ENCODE results near the gene SGSM2.

The SGSM2 gene

GRCh38 chr17:2364763-2365116 is 27.4 kb downstream of the SGSM2 start:
- no peak for TF ChIP-seq CTCF (IDR thresholded peaks at IDR 0.05; ENCODE audit: insufficient read depth, low read length, poor library complexity, severe bottlenecking)
- DNase-seq (ENCODE audit: extremely low read depth, insufficient read length), result no peak
- Histone ChIP-seq H3K27me3 (replicated peaks; ENCODE audit: control insufficient read depth, insufficient read depth, low read length) (no peaks in the 10 kb centered on the region), H3K4me3 (replicated peaks; ENCODE audit: low read depth, low read length) (no peak overlapping the region), H3K36me3 (ENCODE audit: control insufficient read depth, insufficient read depth, low read length) (peaks cover 6% of the 10 kb centered on the region)

- TF ChIP-seq CTCF (IDR thresholded peaks at IDR 0.05; ENCODE audit: insufficient read depth, low read length, poor library complexity, severe bottlenecking), result no peak
- no peak overlapping the region for H3K4me3 ChIP-seq (replicated peaks; ENCODE audit: low read depth, low read length)
- H3K36me3 ChIP-seq (ENCODE audit: control insufficient read depth, insufficient read depth, low read length), result peaks cover 6% of the 10 kb centered on the region
- H3K27me3 ChIP-seq (replicated peaks; ENCODE audit: control insufficient read depth, insufficient read depth, low read length), result no peaks in the 10 kb centered on the region
- DNase-seq (ENCODE audit: extremely low read depth, insufficient read length), result no peak
These were observed 27.8 kb downstream of the SGSM2 start for GRCh38 chr17:2365132-2365531.

- no peaks in the 10 kb centered on the region for H3K27me3 ChIP-seq (replicated peaks; ENCODE audit: control insufficient read depth, insufficient read depth, low read length)
- peaks cover 6% of the 10 kb centered on the region for H3K36me3 ChIP-seq (ENCODE audit: control insufficient read depth, insufficient read depth, low read length)
- H3K4me3 ChIP-seq (replicated peaks; ENCODE audit: low read depth, low read length), result no peak overlapping the region
- no peak for TF ChIP-seq CTCF (IDR thresholded peaks at IDR 0.05; ENCODE audit: insufficient read depth, low read length, poor library complexity, severe bottlenecking)
- no peak for DNase-seq (ENCODE audit: extremely low read depth, insufficient read length)
These were observed 29.6 kb downstream of the SGSM2 start for GRCh38 chr17:2366747-2367494.

DNA sequence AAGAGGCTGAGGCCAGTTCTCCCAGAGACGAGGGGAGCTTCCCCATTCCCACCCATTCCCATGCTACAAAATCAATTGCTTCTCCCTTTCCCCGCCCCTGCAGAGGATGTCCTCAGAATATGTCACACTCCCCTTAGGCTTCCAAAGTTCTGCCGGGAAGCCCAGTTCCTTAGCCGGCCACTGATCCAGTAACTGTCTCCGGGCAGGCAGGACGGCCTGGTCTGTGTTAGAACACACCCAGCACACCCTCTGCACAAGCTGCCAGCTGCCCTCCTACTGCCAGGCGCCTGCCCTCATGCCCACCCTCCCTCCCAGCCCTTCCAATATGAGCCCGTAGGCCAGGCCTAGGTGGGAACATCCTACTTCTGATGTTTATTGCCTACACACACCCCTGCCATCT is 31.1 kb downstream of the SGSM2 start:
- H3K27me3 ChIP-seq (replicated peaks; ENCODE audit: control insufficient read depth, insufficient read depth, low read length), result no peaks in the 10 kb centered on the region
- H3K36me3 ChIP-seq (ENCODE audit: control insufficient read depth, insufficient read depth, low read length), result peaks cover 3% of the 10 kb centered on the region
- no peak for DNase-seq (ENCODE audit: extremely low read depth, insufficient read length)
- TF ChIP-seq CTCF (IDR thresholded peaks at IDR 0.05; ENCODE audit: insufficient read depth, low read length, poor library complexity, severe bottlenecking), result no peak
- H3K4me3 ChIP-seq (replicated peaks; ENCODE audit: low read depth, low read length), result no peak overlapping the region

DNA sequence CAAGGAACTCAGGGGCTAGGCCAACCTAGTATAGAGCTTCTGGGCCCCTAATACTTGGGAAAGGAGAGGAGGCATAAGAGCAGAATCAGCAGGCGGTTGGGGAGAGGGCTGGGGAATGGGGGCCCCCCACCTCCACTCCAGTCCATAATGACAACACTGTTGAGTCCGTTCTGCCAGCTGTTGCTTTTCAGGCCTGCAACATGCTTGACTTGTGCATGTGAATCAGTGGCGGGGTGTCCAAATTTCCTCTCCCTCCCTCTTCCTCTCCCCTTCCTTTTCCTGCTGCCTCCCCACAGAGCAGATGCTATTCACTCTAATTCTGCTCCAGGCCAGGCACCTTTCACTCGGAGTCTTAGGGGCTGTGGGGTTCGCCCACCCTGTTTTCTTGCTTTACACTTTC is 31.7 kb downstream of the SGSM2 start:
- no peak for DNase-seq (ENCODE audit: extremely low read depth, insufficient read length)
- Histone ChIP-seq H3K36me3 (ENCODE audit: control insufficient read depth, insufficient read depth, low read length) (peaks cover 4% of the 10 kb centered on the region), H3K4me3 (replicated peaks; ENCODE audit: low read depth, low read length) (no peak overlapping the region), H3K27me3 (replicated peaks; ENCODE audit: control insufficient read depth, insufficient read depth, low read length) (no peaks in the 10 kb centered on the region)
- no peak for TF ChIP-seq CTCF (IDR thresholded peaks at IDR 0.05; ENCODE audit: insufficient read depth, low read length, poor library complexity, severe bottlenecking)

Measured in GM06990 (cell line).